A549 (cell line): ENCODE results near the gene MAPRE2.

ENCODE experiments used
- BHLHE40 ChIP-seq: IDR thresholded peaks from 2 replicates; pipeline ENCODE4 v1.6.1; 2012; ENCODE audit warnings: low read depth, low read length, inconsistent platforms
- EP300 ChIP-seq, 2 experiments: fragments of >200 bp; sonication (Bioruptor Twin); formaldehyde crosslinking; IDR thresholded peaks; 2 replicates in 1 of 2; 3 replicates in 1 of 2; pipeline ENCODE4 v1.6.1; 2016 to 2017
- FOSB ChIP-seq: fragments of 250-450 bp; sonication (Bioruptor Pico); IDR thresholded peaks from 2 replicates; pipeline ENCODE4 v1.5.0; 2020; ENCODE audit warnings: mild to moderate bottlenecking, moderate library complexity
- HDAC2 ChIP-seq: fragments of 200-600 bp; sonication (generic); IDR thresholded peaks from 2 replicates; pipeline ENCODE4 v1.6.1; 2016
- MAFK ChIP-seq: fragments of 450-650 bp; IDR thresholded peaks from 2 replicates; pipeline ENCODE4 v1.6.1; 2014; ENCODE audit not compliant: partially characterized antibody
- SMC3 ChIP-seq: fragments of >200 bp; sonication (Bioruptor Twin); formaldehyde crosslinking; IDR thresholded peaks from 3 replicates; pipeline ENCODE4 v1.6.1; 2018; ENCODE audit warnings: inconsistent platforms
- TF ChIP-seq, protein P1 (sequence below): fragments of >200 bp; sonication (Bioruptor Twin); formaldehyde crosslinking; IDR thresholded peaks from 3 replicates; pipeline ENCODE4 v1.5.1; 2016
- TF ChIP-seq, protein P2 (sequence below): fragments of 450-650 bp; IDR thresholded peaks from 2 replicates; pipeline ENCODE4 v1.6.1; 2014; ENCODE audit warnings: antibody characterized with exemption
- TF ChIP-seq, protein P3 (sequence below): IDR thresholded peaks from 2 replicates; pipeline ENCODE4 v1.6.1; 2012; ENCODE audit warnings: low read depth, borderline replicate concordance

- TF ChIP-seq, protein P1, sequence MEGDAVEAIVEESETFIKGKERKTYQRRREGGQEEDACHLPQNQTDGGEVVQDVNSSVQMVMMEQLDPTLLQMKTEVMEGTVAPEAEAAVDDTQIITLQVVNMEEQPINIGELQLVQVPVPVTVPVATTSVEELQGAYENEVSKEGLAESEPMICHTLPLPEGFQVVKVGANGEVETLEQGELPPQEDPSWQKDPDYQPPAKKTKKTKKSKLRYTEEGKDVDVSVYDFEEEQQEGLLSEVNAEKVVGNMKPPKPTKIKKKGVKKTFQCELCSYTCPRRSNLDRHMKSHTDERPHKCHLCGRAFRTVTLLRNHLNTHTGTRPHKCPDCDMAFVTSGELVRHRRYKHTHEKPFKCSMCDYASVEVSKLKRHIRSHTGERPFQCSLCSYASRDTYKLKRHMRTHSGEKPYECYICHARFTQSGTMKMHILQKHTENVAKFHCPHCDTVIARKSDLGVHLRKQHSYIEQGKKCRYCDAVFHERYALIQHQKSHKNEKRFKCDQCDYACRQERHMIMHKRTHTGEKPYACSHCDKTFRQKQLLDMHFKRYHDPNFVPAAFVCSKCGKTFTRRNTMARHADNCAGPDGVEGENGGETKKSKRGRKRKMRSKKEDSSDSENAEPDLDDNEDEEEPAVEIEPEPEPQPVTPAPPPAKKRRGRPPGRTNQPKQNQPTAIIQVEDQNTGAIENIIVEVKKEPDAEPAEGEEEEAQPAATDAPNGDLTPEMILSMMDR, result no peak
- TF ChIP-seq HDAC2 (no peak), EP300 (IDR thresholded peaks at IDR 0.05) (no peak), MAFK (no peak), FOSB (CRISPR knock-in tag) (no peak), SMC3 (no peak), BHLHE40 (no peak)
- TF ChIP-seq, protein P2, sequence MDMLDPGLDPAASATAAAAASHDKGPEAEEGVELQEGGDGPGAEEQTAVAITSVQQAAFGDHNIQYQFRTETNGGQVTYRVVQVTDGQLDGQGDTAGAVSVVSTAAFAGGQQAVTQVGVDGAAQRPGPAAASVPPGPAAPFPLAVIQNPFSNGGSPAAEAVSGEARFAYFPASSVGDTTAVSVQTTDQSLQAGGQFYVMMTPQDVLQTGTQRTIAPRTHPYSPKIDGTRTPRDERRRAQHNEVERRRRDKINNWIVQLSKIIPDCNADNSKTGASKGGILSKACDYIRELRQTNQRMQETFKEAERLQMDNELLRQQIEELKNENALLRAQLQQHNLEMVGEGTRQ, result no peak
- TF ChIP-seq, protein P3, sequence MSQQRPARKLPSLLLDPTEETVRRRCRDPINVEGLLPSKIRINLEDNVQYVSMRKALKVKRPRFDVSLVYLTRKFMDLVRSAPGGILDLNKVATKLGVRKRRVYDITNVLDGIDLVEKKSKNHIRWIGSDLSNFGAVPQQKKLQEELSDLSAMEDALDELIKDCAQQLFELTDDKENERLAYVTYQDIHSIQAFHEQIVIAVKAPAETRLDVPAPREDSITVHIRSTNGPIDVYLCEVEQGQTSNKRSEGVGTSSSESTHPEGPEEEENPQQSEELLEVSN, result no peak
These were observed 117.7 kb downstream of the MAPRE2 start for GRCh38 chr18:35158728-35159450.
